GM10847 (cell line): Measurements from ENCODE around the gene ALX3.

Source experiments
- POLR2A ChIP-seq: IDR thresholded peaks from 2 replicates; pipeline ENCODE4 v1.6.1; 2011; ENCODE audit not compliant: insufficient read length; ENCODE audit errors: extremely low read depth

ALX3 gene

GRCh38 chr1:110070671-110071242 lies at the start of gene ALX3:
Gene ALX3 (minus strand): TSS chr1:110070672. CDS start chr1:110070612, 60 bp downstream.
- no peak for TF ChIP-seq POLR2A

- no peak for TF ChIP-seq POLR2A
Observed at GRCh38 chr1:110119843-110120242, 49.4 kb upstream of the ALX3 start.

- TF ChIP-seq POLR2A: no peak
Observed at GRCh38 chr1:110118636-110119396, 48.3 kb upstream of the ALX3 start.

GRCh38 chr1:110114784-110115183 lies 44.3 kb upstream of the ALX3 start:
- no peak for TF ChIP-seq POLR2A

- no peak for TF ChIP-seq POLR2A
Observed at GRCh38 chr1:110114173-110114572, 43.7 kb upstream of the ALX3 start.

- TF ChIP-seq POLR2A: no peak
Observed at GRCh38 chr1:110113551-110113950, 43.1 kb upstream of the ALX3 start.

- no peak for TF ChIP-seq POLR2A
Observed at GRCh38 chr1:110112656-110113055, 42.2 kb upstream of the ALX3 start.

- no peak for TF ChIP-seq POLR2A
Observed at GRCh38 chr1:110112143-110112542, 41.7 kb upstream of the ALX3 start, which contains the start of gene UBL4B. Gene UBL4B (plus strand): TSS chr1:110112443. CDS start chr1:110112535, 92 bp downstream.

GRCh38 chr1:110111081-110111480 lies 40.6 kb upstream of the ALX3 start:
- TF ChIP-seq POLR2A: no peak

- no peak for TF ChIP-seq POLR2A
Observed at GRCh38 chr1:110107867-110108469, 37.5 kb upstream of the ALX3 start.

- TF ChIP-seq POLR2A: no peak
Observed at GRCh38 chr1:110106013-110106941, 35.8 kb upstream of the ALX3 start.

GRCh38 chr1:110102081-110102480 lies 31.6 kb upstream of the ALX3 start:
- no peak for TF ChIP-seq POLR2A

- no peak for TF ChIP-seq POLR2A
Observed at GRCh38 chr1:110100335-110100734, 29.9 kb upstream of the ALX3 start.

- TF ChIP-seq POLR2A: no peak
Observed at GRCh38 chr1:110098222-110099026, 28.0 kb upstream of the ALX3 start.
